ENCODE results near the gene CACNA1A.
"Not testable (repeated sequence)": the region's sequence is repeated elsewhere in the genome, so short reads cannot be mapped to it uniquely, and the experiment has no call there.

The CACNA1A gene

DNA sequence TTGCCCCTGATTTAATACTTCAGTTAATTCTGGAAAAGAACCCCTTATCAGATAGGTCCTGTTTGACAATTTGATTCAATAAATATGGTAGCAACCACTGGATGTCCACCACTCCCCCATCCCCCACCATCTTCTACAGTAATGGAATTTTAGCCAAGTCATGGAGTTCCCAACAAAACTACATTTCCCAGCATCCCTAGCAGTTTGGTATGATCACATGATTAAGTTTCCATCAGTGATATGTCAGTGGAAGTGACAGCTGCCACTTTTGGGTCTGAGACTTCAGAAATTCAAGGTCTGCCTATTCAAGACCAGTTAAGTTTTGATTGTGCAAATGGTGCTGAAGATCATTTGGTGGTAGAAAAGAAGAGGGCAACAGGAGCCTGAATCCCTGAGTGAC, 85.5 kb downstream of the CACNA1A start:
- no peak for DNase-seq

DNA sequence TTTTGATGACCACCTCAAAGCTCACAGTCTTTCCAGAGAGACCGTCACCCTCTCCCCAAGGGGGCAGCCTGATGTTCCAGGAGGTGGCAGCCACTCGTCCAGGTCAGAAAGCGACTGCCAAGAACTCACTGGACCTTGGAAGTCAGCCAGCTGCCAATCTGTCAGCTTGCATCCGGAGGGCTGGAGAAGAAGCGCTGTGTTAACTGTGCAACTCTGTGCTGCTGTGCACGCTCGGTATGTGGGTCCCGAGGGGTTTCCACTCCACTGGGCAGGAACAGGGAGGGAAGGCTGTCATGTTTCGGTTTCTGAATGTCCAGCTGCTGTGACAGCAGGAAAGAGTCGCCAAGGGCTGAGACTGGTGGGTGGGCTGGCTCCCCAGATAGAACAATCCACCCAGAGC, 89.2 kb downstream of the CACNA1A start:
- DNase-seq = no peak

DNA sequence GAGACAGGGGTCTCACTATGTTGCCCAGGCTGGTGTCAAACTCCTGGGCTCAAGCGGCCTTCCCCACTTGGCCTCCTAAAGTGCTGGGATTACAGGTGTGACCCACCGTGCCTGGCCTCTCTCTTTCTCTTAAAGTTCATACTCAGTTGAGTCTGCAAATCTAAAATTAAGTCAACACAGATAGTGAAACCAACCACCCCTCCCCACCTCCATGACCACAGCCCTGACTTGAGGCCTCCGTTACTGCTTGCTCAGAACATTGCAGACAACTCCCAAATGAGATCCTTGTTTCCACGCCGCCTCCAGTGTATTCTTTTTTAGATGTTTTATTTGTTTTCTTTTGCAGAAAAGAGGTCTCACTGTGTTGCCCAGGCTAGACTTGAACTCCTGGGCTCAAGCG, 94.4 kb downstream of the CACNA1A start:
- DNase-seq = no peak

DNA sequence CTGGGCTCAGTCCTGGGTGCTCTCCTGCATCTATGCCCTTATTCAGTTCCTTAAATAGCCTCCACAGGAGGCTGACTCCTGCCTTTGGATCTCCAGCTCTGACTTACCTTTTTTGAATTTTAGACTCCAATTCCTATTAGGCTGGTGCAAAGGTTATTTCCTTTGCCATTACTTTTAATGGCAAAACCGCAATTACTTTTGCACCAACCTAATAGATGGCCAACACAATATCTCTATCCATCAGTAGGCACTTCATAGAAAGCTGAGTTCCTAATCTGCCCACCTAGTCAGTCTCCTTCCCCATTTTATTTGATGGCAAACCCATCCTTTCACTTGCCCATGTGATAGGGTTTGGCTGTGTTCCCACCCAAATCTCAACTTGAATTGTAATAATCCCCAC, 95.3 kb downstream of the CACNA1A start:
- DNase-seq = no peak

DNA sequence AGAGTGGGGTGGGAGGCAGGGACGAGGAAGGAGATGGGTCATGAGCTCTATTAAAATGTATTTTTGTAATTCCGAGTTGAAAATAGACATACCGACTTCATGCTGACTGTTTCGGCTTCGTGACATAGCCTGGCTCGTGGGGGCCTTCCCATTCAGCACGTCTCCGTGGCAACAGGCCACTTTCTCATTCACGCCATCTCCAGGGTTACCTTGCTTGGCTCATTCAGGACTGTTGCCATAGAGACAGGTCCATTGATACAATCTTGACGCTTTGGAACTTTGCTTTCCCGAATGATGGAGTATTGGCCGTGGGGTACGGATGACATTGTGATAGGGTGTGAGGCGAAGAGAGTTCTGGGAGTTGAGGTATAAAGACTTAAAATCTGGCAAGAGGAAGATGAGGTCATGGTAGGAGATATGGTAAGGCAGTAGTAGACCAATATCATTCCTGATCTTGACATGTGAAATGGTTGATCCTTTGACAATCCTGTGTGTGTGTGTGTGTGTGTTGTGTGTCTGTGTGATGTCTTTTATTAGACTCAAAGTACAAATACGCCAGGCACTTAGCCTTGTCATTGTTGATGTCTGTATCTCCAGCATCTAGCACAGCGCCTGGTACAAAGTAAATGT, 97.3 kb downstream of the CACNA1A start:
- no peak for DNase-seq

DNA sequence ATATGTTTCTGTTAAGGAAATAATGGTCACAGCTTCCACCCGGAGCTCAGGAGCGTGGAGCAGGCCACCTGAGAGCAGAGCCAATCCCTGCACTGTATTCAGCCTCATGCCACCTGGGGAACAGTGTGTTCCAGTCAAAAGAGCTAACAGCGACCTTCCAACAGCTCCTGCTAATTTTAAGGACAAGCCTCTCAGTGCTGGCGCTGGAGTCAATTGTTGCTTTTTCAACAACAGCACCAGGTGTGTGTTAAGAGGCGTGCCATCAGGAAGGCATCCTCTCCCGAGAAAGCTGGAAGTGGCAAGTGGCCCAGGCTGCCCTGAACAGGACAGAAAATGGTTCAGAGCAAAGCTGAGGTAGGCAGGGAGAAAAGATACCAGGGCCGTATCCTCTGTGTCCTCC, 102.0 kb downstream of the CACNA1A start:
- DNase-seq = no peak

DNA sequence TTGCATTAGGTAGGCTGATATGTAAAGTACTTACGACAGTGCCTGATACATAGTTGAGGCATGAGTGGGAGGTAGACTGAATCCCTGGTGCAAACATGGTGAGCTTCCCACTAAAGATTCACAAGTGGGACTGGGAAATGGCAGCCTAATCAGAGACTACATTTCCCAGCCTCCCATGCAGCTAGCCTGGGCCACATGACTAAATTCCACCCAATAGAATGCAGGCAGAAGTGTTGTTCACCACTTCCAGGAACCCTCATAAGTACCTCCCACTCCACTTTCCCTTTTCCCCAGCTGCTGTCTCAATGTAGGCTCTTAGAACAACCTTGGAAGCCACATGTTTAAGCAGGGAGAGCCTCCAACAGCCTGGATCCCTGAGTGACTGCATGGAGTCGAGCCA, 104.9 kb downstream of the CACNA1A start:
- DNase-seq = no peak

DNA sequence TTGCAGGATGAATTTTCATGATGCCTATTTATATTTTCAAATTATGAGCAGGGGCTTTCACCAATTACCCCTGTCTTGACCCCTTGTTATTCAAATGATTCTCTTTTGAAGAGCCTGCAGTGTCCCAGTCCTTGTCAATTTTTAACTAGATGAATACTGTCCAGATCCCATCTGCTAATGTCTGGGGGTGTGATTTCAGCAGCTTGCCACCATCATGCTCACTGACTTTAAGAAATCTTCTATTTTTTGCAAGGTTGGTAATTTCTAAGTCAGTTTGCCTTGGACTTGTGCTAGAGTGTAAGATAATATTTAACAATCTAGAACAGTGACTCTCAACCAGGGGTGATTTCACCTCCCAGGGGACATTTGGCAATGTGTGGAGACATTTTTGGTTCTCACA, 106.0 kb downstream of the CACNA1A start:
- DNase-seq = no peak

DNA sequence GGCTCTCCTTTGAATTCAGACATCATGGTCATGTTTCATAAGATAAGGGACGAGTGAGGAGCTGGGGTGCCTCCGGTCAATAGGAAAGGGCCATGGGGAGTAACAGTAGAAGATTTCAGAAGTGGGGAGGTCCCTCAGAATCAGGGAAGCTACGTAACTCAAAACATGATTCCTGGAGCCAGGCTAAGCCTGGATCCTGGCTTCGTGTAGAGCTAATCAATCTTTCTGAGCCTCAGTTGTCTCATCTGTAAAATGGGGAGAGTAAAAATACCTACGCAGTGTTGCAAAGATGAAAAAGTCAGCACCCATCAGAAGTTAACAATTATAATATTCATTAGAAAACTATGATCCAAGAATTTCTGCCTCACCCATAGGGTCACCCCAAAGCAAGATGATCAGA, 106.5 kb downstream of the CACNA1A start:
- no peak for DNase-seq

DNA sequence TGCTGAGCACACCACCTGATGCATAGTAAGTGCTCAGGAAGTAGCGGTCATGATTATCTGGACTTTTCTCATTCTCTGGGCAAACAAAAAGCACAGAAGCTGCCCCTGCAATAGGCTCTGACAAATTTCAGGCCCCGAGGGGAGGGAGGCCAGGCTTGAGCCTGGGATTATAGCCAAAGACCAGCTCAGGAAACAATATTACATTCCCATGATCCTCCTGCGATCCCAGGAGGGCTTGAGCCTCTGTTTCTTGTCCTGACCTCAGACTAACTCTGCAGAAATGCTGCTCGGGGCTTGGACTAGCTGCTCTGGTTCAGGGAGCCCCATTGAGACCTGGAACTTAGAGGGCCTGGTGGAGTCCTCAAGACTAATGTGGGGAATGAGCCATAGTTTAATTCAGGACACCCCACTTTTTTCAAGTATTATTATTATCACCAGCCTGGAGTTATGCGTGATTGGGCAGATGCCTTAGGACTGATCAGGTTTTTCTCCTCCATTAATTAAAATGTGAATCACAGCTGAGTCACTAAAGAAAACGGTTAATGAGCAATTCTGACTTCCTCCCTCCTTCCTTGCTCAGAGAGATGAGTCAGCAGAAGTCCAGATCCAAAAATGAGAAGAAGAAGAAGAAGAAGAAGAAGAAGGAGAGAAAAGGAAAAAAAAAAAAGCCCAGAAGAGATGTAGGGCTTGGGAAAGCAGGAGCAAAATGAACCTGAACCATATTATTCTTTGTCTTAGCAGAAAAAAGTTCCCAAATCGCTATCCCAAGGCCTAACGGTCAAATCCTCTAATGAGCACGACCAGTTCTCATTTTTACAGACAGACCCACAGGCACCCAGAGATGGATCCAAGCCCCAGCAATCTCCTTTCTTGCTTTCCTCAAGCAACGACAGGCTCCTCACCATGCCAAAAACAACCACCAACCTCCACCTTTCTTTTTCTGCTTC, 107.2 kb downstream of the CACNA1A start:
- no peak for DNase-seq

DNA sequence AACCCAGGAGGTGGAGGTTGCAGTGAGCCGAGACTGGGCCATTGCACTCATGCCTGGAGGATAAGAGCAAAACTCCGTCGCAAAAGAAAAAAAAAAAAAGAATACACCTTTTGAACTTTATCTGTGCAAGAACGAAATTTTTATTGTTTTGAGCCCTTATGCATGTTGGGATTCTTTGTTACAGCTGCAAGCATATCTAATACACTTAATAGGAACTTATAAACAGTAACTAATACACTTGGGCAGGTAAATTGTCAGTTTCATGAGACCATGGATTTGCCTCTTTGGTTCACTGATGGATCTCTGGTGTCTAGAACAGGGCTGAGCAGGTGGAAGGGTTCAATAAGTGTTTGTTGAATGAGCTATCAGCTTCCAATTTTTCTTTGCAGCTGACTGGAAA, 108.1 kb downstream of the CACNA1A start:
- DNase-seq = no peak

DNA sequence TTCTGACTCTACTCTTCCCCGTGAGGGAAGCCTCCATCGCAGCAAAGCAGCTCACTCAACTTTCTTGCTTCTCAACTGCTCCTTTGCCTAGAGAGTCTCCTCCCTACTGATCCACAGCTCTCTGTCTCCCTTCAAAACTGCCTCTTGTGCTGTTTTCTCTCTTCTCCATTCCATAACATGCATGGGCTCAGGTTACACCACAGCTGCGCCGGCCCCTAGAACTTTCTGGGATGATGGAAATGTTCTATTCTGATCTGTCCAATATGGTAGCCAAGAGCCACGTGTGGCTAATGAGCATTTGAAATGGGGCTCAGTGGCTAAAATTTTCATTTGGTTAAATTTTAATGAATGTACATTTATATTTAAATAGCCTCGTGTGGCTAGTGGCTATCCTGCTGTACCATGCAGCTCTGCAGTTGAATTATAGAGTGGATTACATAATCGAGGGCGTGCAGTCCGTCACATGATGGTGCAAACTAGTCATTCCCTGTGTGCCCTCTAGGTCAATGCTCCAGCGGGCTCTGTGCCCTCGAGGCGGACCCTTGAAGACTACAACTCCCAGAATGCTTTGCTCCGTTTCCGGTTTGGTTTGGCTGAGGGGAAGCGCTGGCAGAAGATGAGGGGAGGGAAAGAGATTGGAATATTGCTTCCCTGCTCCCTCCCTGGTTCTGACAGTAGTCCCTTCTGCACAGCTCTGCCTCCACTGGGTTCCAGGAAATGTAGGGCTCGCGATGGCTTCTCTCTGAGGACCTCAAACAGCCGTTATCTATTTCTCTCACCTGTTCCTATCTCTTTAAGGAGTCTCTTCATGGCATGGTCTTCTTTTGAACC, 109.8 kb downstream of the CACNA1A start:
- DNase-seq = no peak

DNA sequence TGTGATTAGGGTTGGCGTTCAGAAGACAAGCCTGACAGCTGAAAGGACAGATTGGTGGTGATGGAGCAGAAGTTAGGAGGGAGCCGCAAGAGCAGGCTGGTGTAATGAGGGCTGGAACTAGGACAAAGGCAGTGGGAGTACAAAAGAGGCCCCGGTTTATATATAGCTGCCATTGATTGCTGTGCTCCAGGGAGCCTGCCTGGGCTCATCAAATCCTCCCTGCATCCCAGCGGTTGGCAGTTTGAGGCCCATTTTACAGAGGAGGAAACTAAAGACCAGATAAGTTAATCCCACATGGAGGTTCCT, 123.7 kb downstream of the CACNA1A start:
- DNase-seq = no peak

DNA sequence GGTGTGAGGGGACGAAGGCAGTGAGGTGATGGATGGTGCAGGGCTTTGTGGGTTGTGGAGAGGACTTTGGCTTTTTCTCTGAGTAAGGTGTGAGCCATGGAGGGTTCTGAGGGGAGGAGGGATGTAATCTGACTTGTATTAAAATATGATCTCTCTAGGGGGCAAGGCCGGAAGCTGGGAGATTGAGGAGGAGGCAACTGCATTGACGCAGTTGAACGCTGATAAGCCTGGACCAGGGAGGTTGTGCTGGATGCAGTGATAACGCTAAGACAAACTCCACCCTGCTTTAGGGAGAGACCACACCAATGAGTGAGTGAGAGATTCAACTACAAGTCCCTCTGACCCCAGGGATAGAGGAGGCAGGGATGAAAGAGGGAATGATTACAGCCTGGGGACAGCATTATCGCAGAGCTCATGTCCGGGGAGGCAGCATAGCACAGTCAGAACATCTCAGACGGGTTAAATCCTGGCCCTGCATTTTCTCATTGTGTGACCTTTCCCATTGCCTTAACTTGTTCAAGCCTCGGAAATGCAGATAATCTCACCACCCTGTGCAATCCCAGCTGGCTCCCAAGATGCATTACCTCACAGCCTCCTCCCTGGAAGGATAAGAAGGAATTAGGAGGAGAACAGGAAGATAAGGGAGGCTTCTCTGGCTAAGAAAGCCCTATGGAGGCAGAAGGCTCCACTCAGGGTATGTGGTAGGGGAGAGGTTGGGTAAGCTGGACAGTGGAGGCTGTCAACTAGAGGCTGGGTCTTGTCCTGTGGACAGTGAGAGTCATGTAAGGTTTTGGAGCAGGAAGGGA, 124.2 kb downstream of the CACNA1A start:
- DNase-seq = no peak

DNA sequence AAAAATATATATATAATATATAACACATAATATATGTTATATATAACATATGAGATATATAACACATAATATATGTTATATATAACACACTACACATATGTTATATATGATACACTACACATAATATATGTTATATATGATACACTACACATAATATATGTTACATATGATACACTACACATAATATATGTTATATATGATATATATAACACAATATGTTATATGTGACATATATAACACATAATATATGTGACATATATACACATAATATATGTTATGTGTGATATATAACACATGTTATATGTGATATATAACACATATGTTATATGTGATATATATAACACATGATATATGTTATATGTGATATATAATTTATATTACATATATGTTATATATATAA, 129.7 kb downstream of the CACNA1A start:
- no peak for DNase-seq

DNA sequence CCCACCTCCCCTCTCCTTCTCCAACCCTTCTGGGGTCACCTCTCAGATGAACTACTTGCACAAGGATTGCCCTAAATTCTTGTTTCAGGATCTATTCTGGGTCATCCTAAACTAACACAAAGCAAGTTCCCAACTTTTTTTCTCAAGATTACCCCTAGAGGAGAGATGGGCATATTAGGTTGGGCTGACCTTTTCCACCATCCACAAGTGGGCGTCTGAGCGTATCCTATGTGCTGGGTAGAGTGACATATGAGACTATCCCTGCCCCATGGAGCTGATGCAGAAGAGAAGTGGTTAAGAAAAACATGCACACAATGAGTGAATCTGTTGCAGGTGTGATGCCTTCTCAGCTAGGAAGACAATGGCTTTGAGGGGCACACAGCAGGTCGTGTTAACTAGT, 132.7 kb downstream of the CACNA1A start:
- DNase-seq = no peak

DNA sequence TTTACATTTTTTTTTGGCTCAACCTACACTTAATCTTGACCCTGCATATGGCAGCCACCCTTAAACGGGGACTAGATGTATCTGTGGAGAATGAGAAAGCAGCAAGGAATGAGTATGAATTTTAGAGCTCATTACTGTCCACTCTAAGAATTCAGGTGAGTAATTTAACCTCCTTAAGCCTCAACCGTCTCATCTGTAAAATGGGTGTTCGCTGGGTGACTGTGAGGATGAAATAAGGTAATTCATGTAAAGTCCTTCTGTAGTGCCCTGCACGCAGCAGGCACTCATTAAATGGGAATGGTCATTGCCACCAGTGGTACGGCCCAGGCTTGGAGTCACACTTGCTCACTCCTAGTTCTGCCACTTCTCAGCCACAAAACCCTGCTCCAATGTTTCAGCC, 135.3 kb downstream of the CACNA1A start:
- no peak for DNase-seq

DNA sequence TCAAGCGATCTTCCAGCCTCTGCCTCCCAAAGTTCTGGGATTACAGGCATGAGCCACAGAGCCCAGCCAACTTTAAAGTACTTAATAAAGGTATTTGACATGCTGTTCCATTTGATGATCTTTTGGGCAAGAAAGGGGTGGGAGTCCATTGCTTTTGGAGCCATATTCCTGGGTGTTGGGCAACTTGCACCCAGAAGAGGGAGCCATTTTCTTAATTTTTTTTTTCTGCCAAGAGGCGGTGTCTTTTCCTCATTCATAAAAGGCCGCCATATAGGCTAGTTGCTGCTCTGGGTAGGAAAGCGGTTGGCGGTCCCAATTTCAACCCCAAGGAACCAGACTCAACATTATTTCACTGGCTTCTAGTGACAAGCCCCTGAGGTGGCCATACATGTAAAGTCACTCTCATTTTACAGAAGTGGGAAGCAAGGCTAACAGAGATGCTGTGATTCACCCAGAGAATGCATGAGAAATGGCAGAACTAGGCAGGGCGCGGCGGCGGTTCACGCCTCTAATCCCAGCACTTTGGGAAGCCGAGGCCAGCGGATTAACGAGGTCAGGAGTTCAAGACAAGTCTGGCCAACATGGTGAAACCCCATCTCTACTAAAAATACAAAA, 139.6 kb downstream of the CACNA1A start:
- no peak for DNase-seq

DNA sequence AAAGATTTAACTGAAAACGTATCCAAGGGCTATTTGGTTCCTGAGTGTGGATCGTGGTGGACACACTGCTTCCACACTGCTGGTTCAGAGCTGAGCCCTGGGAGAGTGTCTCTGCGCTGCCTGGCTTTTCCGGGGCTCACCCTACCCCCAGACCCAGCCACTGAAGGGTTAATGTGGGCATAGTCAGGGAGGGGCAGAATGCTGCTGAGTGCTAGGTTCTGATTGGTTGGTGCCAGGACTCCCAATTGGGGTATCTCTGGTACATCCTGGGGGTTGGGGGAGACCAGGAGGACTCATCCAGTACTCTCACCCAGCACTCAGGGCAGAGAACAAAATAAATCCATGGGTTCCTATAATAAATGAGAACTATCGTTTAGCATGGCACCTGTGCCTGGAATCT, 142.3 kb downstream of the CACNA1A start:
- DNase-seq = no peak

DNA sequence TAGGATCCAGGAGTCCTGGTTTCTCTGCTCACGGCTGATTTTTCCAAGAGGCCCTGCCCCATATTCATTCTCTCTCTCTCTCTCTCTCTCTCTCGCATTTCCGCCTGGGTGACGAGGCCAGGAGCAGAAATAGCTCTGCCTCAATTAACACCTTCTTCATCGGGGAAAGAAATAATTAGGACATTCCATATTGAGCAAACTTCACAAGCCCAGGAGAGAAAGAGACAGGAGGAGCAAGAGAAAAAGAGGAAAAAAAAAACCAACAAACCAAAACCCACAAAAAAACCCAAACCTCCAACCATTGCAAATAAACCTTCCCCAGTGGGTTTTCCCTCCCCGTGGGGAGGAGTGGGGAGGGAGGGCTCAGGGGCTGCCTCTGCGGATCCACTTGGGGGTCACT, 143.0 kb downstream of the CACNA1A start:
- no peak for DNase-seq

DNA sequence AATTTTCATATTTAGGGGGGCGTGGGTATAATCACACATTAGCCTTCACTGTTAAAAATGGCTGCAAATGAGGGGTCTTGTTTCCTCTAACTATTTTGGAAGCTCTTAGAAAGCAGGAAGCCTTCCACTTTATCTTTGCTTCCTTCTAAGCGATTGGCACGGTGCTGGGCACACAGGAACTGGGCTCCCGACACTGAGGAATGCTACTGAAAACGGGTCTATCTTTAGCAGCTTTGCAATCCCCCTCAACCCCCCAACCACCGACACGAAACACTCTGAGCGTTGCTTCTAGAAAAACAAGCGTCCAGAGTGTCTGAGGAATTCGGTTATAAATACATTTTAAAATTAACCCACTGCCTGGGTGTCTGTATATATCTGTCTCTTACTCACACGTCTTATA, 143.6 kb downstream of the CACNA1A start:
- DNase-seq = no peak

DNA sequence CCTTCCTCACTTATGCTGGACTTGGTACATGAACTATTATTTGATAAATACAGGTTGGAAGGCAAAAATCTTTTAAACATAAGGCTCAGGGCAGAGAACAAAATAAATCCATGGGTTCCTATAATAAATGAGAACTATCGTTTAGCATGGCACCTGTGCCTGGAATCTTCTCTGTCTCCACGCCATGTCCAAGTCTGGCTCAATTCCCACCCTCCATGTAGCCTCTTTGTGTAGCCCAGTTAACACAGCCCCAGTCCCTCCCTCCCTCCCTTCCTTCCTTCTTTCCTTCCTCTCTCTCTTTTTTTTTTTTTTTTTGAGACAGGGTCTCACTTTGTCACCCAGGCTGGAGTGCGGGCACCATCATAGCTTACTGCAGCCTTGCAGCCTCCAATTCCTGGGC, 144.6 kb downstream of the CACNA1A start:
- not testable (repeated sequence) for DNase-seq
